WTC11 (cell line): ENCODE data around the gene ZNF714. TPM values are rescaled to one million over a fixed set of nuclear protein-coding genes. Genes with fewer than 3 reads are reported as not detected.

ENCODE experiments used
- ATAC-seq: fragments of 200-7000 bp; cut with Tn5 transposase; 2 replicates; pipeline ENCODE4 v1.10.0; 2021; ENCODE audit warnings: mild to moderate bottlenecking, moderate library complexity
- CTCF ChIA-PET: fragments of 300-600 bp; sonication (Branson Sonifier 250); formaldehyde crosslinking; loops from one replicate; lab custom pipeline; 2021; ENCODE audit warnings: antibody characterized with exemption; lab: Charles Lee
- POLR2A ChIA-PET: fragments of 350-600 bp; sonication (Branson Sonifier 250); formaldehyde crosslinking; loops from one replicate; lab custom pipeline; 2021; ENCODE audit warnings: antibody characterized with exemption; lab: Charles Lee
- DNase-seq: peaks from one replicate; pipeline ENCODE4 v3.0.0; 2021; ENCODE audit warnings: low spot score
- H3K27ac Mint-ChIP-seq: 2 replicates; pipeline ENCODE4 v1.8.0; 2021; ENCODE audit warnings: mixed read lengths
- H3K27me3 Mint-ChIP-seq: 2 replicates; pipeline ENCODE4 v1.8.0; 2021; ENCODE audit warnings: low read depth, mild to moderate bottlenecking, moderate library complexity, mixed read lengths
- H3K36me3 Mint-ChIP-seq: 2 replicates; pipeline ENCODE4 v1.8.0; 2021; ENCODE audit warnings: mixed read lengths
- H3K4me1 Mint-ChIP-seq: 2 replicates; pipeline ENCODE4 v1.8.0; 2022; ENCODE audit warnings: mixed read lengths
- H3K4me3 Mint-ChIP-seq: 2 replicates; pipeline ENCODE4 v1.8.0; 2021; ENCODE audit warnings: mild to moderate bottlenecking, moderate library complexity, mixed read lengths
- H3K9me3 Mint-ChIP-seq: 2 replicates; pipeline ENCODE4 v1.8.0; 2021; ENCODE audit warnings: mixed read lengths
- ATF1 ChIP-seq: sonication (generic); formaldehyde crosslinking; IDR thresholded peaks from 2 replicates; pipeline ENCODE4 v1.8.1; 2023; ENCODE audit warnings: mild to moderate bottlenecking, moderate library complexity, missing genetic modification reagents
- GABPB1 ChIP-seq: sonication (generic); formaldehyde crosslinking; IDR thresholded peaks from 2 replicates; pipeline ENCODE4 v1.8.1; 2023; ENCODE audit warnings: mild to moderate bottlenecking, missing genetic modification reagents
- GRHL2 ChIP-seq: fragments of 250-450 bp; sonication (Bioruptor Pico); IDR thresholded peaks from 2 replicates; pipeline ENCODE4 v1.8.0; 2022; ENCODE audit warnings: mild to moderate bottlenecking, moderate library complexity; ENCODE audit not compliant: insufficient replicate concordance, severe bottlenecking
- MXD4 ChIP-seq: fragments of 250-450 bp; sonication (Bioruptor Pico); IDR thresholded peaks from 2 replicates; pipeline ENCODE4 v1.8.0; 2021; ENCODE audit warnings: mild to moderate bottlenecking, moderate library complexity, borderline replicate concordance
- SMAD4 ChIP-seq: sonication (generic); formaldehyde crosslinking; IDR thresholded peaks from 2 replicates; pipeline ENCODE4 v1.8.0; 2022; ENCODE audit warnings: mild to moderate bottlenecking, missing genetic modification reagents
- SOX15 ChIP-seq: fragments of 250-450 bp; sonication (Bioruptor Pico); IDR thresholded peaks from 2 replicates; pipeline ENCODE4 v1.9.0; 2021; ENCODE audit warnings: mild to moderate bottlenecking
- ZNF138 ChIP-seq: sonication (generic); formaldehyde crosslinking; conservative IDR thresholded peaks from 2 replicates; pipeline ENCODE4 v1.8.1; 2022; ENCODE audit warnings: mild to moderate bottlenecking, moderate library complexity, missing genetic modification reagents
- ZNF416 ChIP-seq: fragments of 250-450 bp; sonication (Bioruptor Pico); IDR thresholded peaks from 2 replicates; pipeline ENCODE4 v1.9.0; 2021; ENCODE audit warnings: mild to moderate bottlenecking, inconsistent platforms
- ZNF671 ChIP-seq: fragments of 250-450 bp; sonication (Bioruptor Pico); IDR thresholded peaks from 2 replicates; pipeline ENCODE4 v1.8.0; 2021; ENCODE audit warnings: mild to moderate bottlenecking
- total RNA-seq: library from RNA; stranded (reverse); gene quantifications from 3 replicates; pipeline ENCODE4 v1.2.3, GENCODE V29; 2021
- TF ChIP-seq, protein P1 (sequence below): sonication (generic); formaldehyde crosslinking; conservative IDR thresholded peaks from 2 replicates; pipeline ENCODE4 v1.8.1; 2022; ENCODE audit warnings: mild to moderate bottlenecking, missing genetic modification reagents
- TF ChIP-seq, protein P2 (sequence below): sonication (generic); formaldehyde crosslinking; IDR thresholded peaks from 2 replicates; pipeline ENCODE4 v1.8.1; 2022; ENCODE audit warnings: mild to moderate bottlenecking, missing genetic modification reagents, moderate library complexity, borderline replicate concordance
- TF ChIP-seq, protein P3 (sequence below): sonication (generic); formaldehyde crosslinking; IDR thresholded peaks from 2 replicates; pipeline ENCODE4 v1.8.1; 2023; ENCODE audit warnings: mild to moderate bottlenecking, moderate library complexity, missing genetic modification reagents
- TF ChIP-seq, protein P4 (sequence below): sonication (generic); formaldehyde crosslinking; IDR thresholded peaks from 2 replicates; pipeline ENCODE4 v1.8.1; 2022; ENCODE audit warnings: low read depth, mild to moderate bottlenecking, moderate library complexity, missing genetic modification reagents, borderline replicate concordance
- TF ChIP-seq, protein P5 (sequence below): fragments of 250-450 bp; sonication (Bioruptor Pico); IDR thresholded peaks from 2 replicates; pipeline ENCODE4 v1.9.0; 2021; ENCODE audit warnings: moderate library complexity, mild to moderate bottlenecking, inconsistent platforms, borderline replicate concordance
- TF ChIP-seq, protein P6 (sequence below): sonication (generic); formaldehyde crosslinking; IDR thresholded peaks from 2 replicates; pipeline ENCODE4 v1.8.1; 2023; ENCODE audit warnings: mild to moderate bottlenecking, missing genetic modification reagents
- TF ChIP-seq, protein P7 (sequence below): sonication (generic); formaldehyde crosslinking; IDR thresholded peaks from 2 replicates; pipeline ENCODE4 v1.8.1; 2023; ENCODE audit warnings: mild to moderate bottlenecking, missing genetic modification reagents
- TF ChIP-seq, protein P8 (sequence below): sonication (generic); formaldehyde crosslinking; IDR thresholded peaks from 2 replicates; pipeline ENCODE4 v1.8.0; 2022; ENCODE audit warnings: mild to moderate bottlenecking, missing genetic modification reagents
- TF ChIP-seq, protein P9 (sequence below): fragments of 250-450 bp; sonication (Bioruptor Pico); IDR thresholded peaks from 2 replicates; pipeline ENCODE4 v1.8.0; 2021; ENCODE audit warnings: mild to moderate bottlenecking
- TF ChIP-seq, protein P10 (sequence below): sonication (generic); formaldehyde crosslinking; IDR thresholded peaks from 2 replicates; pipeline ENCODE4 v1.8.0; 2023; ENCODE audit warnings: missing genetic modification reagents

ZNF714 gene
- total RNA-seq, 1 experiment from 2014 or later, result 60.4 TPM

DNA sequence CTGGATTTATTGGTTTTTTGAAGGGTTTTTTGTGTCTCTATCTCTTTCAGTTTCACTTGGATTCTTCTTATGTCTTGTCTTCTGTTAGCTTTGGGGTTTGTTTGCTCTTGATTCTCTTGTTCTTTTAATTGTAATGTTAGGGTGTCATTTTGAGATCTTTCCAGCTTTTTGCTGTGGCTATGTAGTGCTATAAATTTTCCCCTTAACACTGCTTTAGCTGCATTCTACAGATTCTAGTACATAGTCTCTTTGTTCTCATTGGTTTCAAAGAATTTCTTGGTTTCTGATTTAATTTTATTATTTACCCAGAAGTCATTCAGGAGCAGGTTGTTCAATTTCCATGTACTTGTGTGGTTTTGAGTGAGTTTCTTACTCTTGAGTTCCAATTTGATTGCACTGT, 37.0 kb upstream of the ZNF714 start:
- H3K4me3 Mint-ChIP-seq, result no peak overlapping the region
- DNase-seq (no peak), ATAC-seq (no peak)
- POLR2A ChIA-PET, result no interaction called here
- H3K27me3 Mint-ChIP-seq, result no peaks in the 10 kb centered on the region
- TF ChIP-seq MXD4 (CRISPR knock-in tag) (no peak), GABPB1 (CRISPR knock-in tag) (no peak)
- TF ChIP-seq, protein P1, sequence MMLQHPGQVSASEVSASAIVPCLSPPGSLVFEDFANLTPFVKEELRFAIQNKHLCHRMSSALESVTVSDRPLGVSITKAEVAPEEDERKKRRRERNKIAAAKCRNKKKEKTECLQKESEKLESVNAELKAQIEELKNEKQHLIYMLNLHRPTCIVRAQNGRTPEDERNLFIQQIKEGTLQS (CRISPR knock-in tag), result no peak
- TF ChIP-seq, protein P2, sequence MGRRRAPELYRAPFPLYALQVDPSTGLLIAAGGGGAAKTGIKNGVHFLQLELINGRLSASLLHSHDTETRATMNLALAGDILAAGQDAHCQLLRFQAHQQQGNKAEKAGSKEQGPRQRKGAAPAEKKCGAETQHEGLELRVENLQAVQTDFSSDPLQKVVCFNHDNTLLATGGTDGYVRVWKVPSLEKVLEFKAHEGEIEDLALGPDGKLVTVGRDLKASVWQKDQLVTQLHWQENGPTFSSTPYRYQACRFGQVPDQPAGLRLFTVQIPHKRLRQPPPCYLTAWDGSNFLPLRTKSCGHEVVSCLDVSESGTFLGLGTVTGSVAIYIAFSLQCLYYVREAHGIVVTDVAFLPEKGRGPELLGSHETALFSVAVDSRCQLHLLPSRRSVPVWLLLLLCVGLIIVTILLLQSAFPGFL (CRISPR knock-in tag), result no peak
- TF ChIP-seq, protein P3, sequence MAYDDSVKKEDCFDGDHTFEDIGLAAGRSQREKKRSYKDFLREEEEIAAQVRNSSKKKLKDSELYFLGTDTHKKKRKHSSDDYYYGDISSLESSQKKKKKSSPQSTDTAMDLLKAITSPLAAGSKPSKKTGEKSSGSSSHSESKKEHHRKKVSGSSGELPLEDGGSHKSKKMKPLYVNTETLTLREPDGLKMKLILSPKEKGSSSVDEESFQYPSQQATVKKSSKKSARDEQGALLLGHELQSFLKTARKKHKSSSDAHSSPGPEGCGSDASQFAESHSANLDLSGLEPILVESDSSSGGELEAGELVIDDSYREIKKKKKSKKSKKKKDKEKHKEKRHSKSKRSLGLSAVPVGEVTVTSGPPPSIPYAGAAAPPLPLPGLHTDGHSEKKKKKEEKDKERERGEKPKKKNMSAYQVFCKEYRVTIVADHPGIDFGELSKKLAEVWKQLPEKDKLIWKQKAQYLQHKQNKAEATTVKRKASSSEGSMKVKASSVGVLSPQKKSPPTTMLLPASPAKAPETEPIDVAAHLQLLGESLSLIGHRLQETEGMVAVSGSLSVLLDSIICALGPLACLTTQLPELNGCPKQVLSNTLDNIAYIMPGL (CRISPR knock-in tag), result no peak
- TF ChIP-seq, protein P4, sequence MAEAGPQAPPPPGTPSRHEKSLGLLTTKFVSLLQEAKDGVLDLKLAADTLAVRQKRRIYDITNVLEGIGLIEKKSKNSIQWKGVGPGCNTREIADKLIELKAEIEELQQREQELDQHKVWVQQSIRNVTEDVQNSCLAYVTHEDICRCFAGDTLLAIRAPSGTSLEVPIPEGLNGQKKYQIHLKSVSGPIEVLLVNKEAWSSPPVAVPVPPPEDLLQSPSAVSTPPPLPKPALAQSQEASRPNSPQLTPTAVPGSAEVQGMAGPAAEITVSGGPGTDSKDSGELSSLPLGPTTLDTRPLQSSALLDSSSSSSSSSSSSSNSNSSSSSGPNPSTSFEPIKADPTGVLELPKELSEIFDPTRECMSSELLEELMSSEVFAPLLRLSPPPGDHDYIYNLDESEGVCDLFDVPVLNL (CRISPR knock-in tag), result no peak
- TF ChIP-seq, protein P5, sequence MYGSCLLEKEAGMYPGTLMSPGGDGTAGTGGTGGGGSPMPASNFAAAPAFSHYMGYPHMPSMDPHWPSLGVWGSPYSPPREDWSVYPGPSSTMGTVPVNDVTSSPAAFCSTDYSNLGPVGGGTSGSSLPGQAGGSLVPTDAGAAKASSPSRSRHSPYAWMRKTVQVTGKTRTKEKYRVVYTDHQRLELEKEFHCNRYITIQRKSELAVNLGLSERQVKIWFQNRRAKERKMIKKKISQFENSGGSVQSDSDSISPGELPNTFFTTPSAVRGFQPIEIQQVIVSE (CRISPR knock-in tag), result no peak
- TF ChIP-seq, protein P6, sequence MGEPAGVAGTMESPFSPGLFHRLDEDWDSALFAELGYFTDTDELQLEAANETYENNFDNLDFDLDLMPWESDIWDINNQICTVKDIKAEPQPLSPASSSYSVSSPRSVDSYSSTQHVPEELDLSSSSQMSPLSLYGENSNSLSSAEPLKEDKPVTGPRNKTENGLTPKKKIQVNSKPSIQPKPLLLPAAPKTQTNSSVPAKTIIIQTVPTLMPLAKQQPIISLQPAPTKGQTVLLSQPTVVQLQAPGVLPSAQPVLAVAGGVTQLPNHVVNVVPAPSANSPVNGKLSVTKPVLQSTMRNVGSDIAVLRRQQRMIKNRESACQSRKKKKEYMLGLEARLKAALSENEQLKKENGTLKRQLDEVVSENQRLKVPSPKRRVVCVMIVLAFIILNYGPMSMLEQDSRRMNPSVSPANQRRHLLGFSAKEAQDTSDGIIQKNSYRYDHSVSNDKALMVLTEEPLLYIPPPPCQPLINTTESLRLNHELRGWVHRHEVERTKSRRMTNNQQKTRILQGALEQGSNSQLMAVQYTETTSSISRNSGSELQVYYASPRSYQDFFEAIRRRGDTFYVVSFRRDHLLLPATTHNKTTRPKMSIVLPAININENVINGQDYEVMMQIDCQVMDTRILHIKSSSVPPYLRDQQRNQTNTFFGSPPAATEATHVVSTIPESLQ (CRISPR knock-in tag), result no peak
- peaks cover 43% of the 10 kb centered on the region for H3K9me3 Mint-ChIP-seq
- no peaks in the 10 kb centered on the region for H3K4me1 Mint-ChIP-seq
- CTCF ChIA-PET, result no interaction called here
- H3K27ac Mint-ChIP-seq, result no peak overlapping the region
- peaks cover 60% of the 10 kb centered on the region for H3K36me3 Mint-ChIP-seq

DNA sequence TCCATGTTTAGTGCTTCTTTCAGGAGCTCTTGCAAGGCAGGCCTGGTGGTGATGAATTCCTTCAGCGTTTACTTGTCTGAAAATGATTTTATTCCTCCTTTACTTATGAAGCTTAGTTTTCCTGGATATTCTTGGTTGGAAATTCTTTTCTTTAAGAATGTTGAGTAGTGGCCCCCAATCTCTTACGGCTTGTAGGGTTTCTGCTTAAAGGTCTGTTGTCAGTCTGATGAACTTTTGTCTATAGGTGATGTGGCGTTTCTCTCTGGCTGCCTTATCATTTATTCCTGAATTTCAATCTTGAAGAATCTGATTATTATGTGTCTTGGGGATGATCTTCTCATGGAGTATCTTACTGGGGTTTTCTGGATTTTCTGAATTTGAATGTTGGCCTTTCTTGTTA, 35.5 kb upstream of the ZNF714 start:
- Mint-ChIP-seq H3K27me3 (no peaks in the 10 kb centered on the region), H3K27ac (no peak overlapping the region)
- TF ChIP-seq, protein P7, sequence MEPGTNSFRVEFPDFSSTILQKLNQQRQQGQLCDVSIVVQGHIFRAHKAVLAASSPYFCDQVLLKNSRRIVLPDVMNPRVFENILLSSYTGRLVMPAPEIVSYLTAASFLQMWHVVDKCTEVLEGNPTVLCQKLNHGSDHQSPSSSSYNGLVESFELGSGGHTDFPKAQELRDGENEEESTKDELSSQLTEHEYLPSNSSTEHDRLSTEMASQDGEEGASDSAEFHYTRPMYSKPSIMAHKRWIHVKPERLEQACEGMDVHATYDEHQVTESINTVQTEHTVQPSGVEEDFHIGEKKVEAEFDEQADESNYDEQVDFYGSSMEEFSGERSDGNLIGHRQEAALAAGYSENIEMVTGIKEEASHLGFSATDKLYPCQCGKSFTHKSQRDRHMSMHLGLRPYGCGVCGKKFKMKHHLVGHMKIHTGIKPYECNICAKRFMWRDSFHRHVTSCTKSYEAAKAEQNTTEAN (CRISPR knock-in tag), result no peak
- TF ChIP-seq, all 79 proteins: peak for 0
- Mint-ChIP-seq H3K36me3 (peaks cover 56% of the 10 kb centered on the region), H3K9me3 (peaks cover 46% of the 10 kb centered on the region), H3K4me1 (no peaks in the 10 kb centered on the region), H3K4me3 (no peak overlapping the region)
- CTCF ChIA-PET, result no interaction called here
- POLR2A ChIA-PET, result no interaction called here
- DNase-seq (no peak), ATAC-seq (no peak)

DNA sequence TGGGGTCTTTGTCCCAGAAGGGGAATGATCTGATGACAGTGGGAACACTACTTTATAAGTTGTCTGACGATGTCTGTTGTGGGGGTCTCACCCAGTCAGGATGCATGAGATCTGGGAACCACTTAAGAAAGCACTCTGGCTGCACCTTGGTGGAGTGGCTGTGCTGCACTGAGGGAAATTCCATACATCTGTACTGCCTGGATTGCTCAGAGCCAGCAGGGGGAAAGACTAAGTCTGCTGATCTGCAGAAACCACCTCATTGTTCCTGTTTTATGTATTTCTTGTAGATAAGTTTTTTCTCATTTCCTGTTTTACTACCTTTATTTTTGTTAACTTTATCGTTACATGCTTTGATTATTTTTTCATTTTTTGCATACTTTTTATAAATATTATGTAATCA, 34.3 kb upstream of the ZNF714 start:
- no peak overlapping the region for H3K4me3 Mint-ChIP-seq
- H3K4me1 Mint-ChIP-seq, result no peaks in the 10 kb centered on the region
- H3K27me3 Mint-ChIP-seq, result no peaks in the 10 kb centered on the region
- peaks cover 53% of the 10 kb centered on the region for H3K36me3 Mint-ChIP-seq
- no peak for DNase-seq
- ATAC-seq, result no peak
- H3K9me3 Mint-ChIP-seq, result peaks cover 46% of the 10 kb centered on the region
- ChIA-PET CTCF (no interaction called here), POLR2A (no interaction called here)
- no peak overlapping the region for H3K27ac Mint-ChIP-seq
- TF ChIP-seq GRHL2 (CRISPR knock-in tag), result no peak
- TF ChIP-seq ATF1 (CRISPR knock-in tag), result no peak
- TF ChIP-seq SOX15, result no peak
- TF ChIP-seq, protein P2 (CRISPR knock-in tag), result no peak
- TF ChIP-seq, protein P8, sequence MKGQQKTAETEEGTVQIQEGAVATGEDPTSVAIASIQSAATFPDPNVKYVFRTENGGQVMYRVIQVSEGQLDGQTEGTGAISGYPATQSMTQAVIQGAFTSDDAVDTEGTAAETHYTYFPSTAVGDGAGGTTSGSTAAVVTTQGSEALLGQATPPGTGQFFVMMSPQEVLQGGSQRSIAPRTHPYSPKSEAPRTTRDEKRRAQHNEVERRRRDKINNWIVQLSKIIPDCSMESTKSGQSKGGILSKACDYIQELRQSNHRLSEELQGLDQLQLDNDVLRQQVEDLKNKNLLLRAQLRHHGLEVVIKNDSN (CRISPR knock-in tag), result no peak
- no peak for TF ChIP-seq SMAD4 (CRISPR knock-in tag)
- TF ChIP-seq, protein P9, sequence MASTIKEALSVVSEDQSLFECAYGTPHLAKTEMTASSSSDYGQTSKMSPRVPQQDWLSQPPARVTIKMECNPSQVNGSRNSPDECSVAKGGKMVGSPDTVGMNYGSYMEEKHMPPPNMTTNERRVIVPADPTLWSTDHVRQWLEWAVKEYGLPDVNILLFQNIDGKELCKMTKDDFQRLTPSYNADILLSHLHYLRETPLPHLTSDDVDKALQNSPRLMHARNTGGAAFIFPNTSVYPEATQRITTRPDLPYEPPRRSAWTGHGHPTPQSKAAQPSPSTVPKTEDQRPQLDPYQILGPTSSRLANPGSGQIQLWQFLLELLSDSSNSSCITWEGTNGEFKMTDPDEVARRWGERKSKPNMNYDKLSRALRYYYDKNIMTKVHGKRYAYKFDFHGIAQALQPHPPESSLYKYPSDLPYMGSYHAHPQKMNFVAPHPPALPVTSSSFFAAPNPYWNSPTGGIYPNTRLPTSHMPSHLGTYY, result no peak
- TF ChIP-seq, protein P10, sequence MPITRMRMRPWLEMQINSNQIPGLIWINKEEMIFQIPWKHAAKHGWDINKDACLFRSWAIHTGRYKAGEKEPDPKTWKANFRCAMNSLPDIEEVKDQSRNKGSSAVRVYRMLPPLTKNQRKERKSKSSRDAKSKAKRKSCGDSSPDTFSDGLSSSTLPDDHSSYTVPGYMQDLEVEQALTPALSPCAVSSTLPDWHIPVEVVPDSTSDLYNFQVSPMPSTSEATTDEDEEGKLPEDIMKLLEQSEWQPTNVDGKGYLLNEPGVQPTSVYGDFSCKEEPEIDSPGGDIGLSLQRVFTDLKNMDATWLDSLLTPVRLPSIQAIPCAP (CRISPR knock-in tag), result no peak
- TF ChIP-seq ZNF138, result no peak
- TF ChIP-seq ZNF671 (CRISPR knock-in tag), result no peak
- no peak for TF ChIP-seq ZNF416 (CRISPR knock-in tag)
